ENCODE results near the gene PRKD1.

GRCh38 chr14:29925101-29925722 is 2.4 kb downstream of the PRKD1 start:
- TF ChIP-seq CTCF (IDR thresholded peaks at IDR 0.05): no peak
- TF ChIP-seq EZH2 (IDR thresholded peaks at IDR 0.05; ENCODE audit: borderline replicate concordance, insufficient read depth, low read depth, low read length, poor library complexity, severe bottlenecking): no peak
